WI38 (cell line): ENCODE results near the gene LMF1.

ENCODE experiments used
- H3K4me3 ChIP-seq: 2 replicates; pipeline ENCODE4 v1.5.1; 2011; ENCODE audit warnings: low read depth, mild to moderate bottlenecking, control low read depth, low read length
- CTCF ChIP-seq: IDR thresholded peaks from 2 replicates; pipeline ENCODE4 v1.5.1; 2012; ENCODE audit warnings: low read depth, mild to moderate bottlenecking, control low read depth, low read length

Gene LMF1

DNA sequence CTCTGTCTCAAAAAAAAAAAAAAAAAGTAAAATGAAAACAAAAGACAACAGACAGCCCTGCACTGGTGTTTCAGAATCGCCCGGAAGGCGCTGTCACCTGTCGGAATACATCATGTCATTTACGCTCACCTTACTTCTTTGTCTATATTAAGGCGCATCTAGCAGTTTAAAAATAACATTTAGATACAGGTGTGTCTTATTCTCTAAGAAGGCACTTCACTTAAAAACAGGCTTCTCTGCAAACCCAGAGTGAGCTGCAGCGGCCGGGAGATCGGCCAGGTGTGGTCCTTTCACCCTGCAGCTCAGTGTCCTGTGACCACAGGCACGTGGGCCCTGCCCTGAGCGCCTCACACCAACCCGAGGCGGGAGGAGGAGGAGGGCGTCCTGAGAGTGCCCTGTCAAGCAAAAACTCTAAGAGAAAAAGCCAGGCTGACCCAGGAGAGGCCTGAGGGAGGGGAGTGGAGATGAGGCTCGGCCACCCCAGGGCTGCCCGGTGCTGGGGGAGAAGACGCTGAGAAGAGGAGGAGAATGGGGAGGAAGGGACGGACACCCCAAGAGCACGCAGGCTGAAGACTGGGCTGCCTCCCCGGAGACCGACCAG, 3.3 kb upstream of the LMF1 start:
- TF ChIP-seq CTCF, result no peak
- no peak overlapping the region for H3K4me3 ChIP-seq

GRCh38 chr16:973366-973765, 2.6 kb upstream of the LMF1 start:
- no peak overlapping the region for H3K4me3 ChIP-seq
- TF ChIP-seq CTCF, result no peak

DNA sequence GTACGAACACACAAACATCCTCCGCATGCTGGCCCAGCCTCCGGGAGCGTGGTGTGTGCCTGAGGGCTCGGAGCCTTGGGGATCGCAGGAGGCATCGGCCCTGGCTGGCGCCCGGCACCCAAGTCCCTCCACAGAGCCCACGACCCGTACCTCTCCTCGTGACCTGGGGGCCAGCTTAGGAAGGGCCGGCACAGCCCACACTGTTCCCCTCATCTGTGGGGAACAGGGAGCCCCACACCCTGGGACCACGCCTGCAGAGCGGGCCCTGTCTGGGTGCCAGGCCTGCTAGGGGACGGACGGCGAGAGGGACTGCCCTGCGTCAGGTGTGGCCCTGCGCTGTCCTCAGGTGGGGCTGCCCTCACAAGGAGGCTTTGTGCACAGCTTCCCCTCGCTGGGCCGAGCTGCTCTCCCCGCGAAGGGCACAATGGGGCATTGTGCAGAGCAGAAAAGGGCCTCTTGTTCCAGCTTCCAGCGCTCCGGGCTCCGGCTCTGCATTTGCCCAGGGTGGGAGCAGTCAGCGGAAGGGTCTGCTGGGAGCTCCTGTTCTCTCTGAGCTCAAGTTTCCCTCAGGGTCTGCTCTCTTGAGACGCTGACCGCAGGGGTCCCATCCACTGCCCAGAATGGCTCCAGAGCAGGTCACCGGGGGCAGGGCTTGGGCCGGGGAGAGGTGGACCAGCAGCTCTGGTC, 1.7 kb upstream of the LMF1 start:
- TF ChIP-seq CTCF, result no peak
- H3K4me3 ChIP-seq, result no peak overlapping the region

DNA sequence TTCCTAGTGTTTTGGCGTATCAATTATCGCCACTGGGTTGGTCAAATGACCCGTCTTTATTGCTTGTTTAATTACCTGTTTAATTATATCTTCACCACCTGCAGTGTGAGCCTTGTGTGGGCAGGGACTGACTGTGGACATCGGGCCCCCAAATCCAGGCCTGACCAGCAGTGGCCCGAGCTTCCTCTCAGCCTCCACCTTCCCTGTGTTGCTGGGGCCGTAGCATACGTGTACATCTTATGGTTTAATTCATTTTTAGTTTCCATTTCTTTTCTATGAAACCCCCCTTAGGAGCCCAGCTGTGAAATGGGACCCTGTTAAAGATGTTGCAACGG, 1.2 kb upstream of the LMF1 start:
- TF ChIP-seq CTCF, result no peak
- H3K4me3 ChIP-seq, result no peak overlapping the region

DNA sequence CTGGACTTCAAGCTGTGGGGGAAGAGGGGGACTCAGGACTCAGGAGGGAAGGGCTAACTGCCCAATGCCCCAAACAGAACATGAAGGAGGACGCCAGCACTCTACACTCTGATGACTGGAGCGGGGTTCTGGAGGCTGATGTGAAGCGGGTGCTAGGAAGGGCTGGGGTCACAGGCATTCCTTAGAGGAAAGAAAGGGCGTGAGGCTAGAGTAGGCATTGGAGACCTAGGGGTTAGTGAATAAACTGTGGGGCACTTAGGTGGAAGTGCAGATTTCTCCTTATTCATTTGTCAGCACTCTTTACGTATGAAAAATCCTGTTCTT, 760 bp upstream of the LMF1 start:
- no peak for TF ChIP-seq CTCF
- no peak overlapping the region for H3K4me3 ChIP-seq

- no peak for TF ChIP-seq CTCF
- H3K4me3 ChIP-seq, result peak overlapping the region; percentile 83
These were observed 408 bp downstream of the LMF1 start for GRCh38 chr16:970386-970765.

- H3K4me3 ChIP-seq, result peak overlapping the region; percentile 83
- TF ChIP-seq CTCF, result no peak
These were observed 1.0 kb downstream of the LMF1 start for GRCh38 chr16:969508-970385.
